Measurements from ENCODE around the gene MREG. TPM values are rescaled to one million over a fixed set of nuclear protein-coding genes. Genes with fewer than 3 reads are reported as not detected.

Gene MREG
- total RNA-seq, 1 donor from 2014 or later = 4.0 TPM

DNA sequence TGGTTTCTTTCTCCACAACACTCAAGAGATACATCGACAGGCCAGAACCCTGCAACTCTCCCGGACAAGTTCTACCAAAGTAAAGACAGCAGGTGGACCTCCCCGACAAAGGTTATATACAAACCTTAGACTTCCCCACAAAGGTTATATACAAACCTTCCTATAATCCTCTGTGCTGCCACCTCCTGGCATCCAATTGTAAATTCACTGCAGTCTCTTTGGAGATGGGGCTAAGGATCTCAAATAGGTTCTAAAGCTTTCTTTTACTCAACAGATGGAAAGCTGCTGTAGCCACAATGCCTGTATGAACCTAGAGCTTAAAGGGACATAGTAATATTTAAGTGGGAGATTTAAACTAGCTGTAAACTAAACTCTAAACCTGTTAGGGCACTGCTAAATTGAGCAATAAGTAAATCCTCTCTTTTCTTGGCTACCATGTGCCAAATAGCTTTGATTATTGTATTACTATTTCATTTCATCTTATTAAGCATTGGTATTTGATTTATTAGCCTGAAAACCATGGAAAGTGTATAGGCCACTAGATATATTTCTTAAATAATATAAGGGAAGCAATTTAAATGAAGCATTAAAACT lies 9.8 kb upstream of the MREG start:
- Mint-ChIP-seq H3K36me3 (ENCODE audit: unreplicated experiment) (peaks cover 1% of the 10 kb centered on the region), H3K4me1 (ENCODE audit: unreplicated experiment) (no peaks in the 10 kb centered on the region), H3K9me3 (ENCODE audit: unreplicated experiment) (no peaks in the 10 kb centered on the region), H3K27ac (ENCODE audit: unreplicated experiment) (no peak overlapping the region), H3K4me3 (ENCODE audit: unreplicated experiment) (no peak overlapping the region), H3K27me3 (ENCODE audit: unreplicated experiment) (no peaks in the 10 kb centered on the region)
- TF ChIP-seq, protein P1, sequence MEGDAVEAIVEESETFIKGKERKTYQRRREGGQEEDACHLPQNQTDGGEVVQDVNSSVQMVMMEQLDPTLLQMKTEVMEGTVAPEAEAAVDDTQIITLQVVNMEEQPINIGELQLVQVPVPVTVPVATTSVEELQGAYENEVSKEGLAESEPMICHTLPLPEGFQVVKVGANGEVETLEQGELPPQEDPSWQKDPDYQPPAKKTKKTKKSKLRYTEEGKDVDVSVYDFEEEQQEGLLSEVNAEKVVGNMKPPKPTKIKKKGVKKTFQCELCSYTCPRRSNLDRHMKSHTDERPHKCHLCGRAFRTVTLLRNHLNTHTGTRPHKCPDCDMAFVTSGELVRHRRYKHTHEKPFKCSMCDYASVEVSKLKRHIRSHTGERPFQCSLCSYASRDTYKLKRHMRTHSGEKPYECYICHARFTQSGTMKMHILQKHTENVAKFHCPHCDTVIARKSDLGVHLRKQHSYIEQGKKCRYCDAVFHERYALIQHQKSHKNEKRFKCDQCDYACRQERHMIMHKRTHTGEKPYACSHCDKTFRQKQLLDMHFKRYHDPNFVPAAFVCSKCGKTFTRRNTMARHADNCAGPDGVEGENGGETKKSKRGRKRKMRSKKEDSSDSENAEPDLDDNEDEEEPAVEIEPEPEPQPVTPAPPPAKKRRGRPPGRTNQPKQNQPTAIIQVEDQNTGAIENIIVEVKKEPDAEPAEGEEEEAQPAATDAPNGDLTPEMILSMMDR (IDR thresholded peaks at IDR 0.05) = peak; percentile 71
- no peak for DNase-seq (ENCODE audit: extremely low spot score, unreplicated experiment)

DNA sequence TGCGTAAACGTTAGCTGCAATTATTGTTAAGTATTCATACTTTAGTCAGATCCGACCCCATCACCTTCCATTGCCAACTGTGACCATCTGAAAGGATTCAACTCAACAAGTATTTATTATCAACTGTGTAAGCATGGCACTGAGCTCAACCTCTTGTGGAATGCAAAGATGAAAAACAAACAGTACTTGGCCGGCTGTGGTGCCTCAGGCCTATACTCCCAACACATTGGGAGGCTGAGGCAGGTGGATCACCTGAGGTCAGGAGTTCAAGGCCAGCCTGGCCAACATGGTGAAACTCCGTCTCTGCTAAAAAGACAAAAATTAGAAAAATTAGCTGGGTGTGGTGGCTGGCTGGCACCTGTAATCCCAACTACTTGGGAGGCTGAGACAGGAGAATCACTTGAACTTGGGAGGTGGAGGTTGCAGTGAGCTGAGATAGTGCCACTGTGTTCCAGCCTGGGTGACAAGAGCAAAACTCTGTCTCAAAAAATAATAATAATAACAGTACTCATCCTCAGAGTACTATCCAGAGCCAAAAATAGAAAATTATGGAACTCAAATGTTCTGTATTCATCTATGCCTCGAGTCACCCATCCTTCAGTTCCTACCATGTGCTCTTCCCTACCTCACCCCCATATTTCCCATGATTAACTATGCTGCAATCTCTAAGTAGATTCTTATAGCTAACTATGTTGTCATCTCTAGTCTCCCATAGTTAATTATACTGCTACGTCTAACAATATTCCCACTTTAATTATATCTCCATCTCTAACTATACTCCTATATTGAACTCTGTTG lies 8.6 kb upstream of the MREG start:
- DNase-seq (ENCODE audit: extremely low spot score, unreplicated experiment) = no peak
- TF ChIP-seq, protein P1 (IDR thresholded peaks at IDR 0.05) = no peak
- Mint-ChIP-seq H3K9me3 (ENCODE audit: unreplicated experiment) (no peaks in the 10 kb centered on the region), H3K27ac (ENCODE audit: unreplicated experiment) (no peak overlapping the region), H3K4me1 (ENCODE audit: unreplicated experiment) (no peaks in the 10 kb centered on the region), H3K36me3 (ENCODE audit: unreplicated experiment) (peaks cover 1% of the 10 kb centered on the region), H3K4me3 (ENCODE audit: unreplicated experiment) (no peak overlapping the region), H3K27me3 (ENCODE audit: unreplicated experiment) (no peaks in the 10 kb centered on the region)

DNA sequence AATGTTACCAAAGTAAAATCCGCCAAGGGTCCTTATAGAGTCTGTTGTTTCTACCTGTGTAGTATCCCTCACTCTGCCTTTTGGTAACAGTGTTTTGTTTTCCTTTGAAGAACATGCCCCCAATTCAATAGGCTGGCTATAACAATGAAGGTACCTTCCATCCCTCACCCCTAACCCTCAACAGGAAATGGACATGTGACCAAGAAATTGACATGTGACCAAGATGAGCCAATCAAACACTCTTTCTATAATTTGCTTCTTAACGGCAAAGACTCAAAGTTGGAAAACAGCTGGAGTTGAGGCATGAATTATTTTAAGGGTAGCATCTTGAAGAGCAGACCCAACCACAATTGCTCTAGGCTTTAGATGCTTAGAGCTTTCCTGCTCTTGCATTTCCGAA lies 5.4 kb upstream of the MREG start:
- peaks cover 1% of the 10 kb centered on the region for H3K36me3 Mint-ChIP-seq (ENCODE audit: unreplicated experiment)
- H3K27me3 Mint-ChIP-seq (ENCODE audit: unreplicated experiment) = no peaks in the 10 kb centered on the region
- TF ChIP-seq, protein P1 (IDR thresholded peaks at IDR 0.05) = no peak
- H3K4me3 Mint-ChIP-seq (ENCODE audit: unreplicated experiment) = no peak overlapping the region
- H3K4me1 Mint-ChIP-seq (ENCODE audit: unreplicated experiment) = peaks cover 1% of the 10 kb centered on the region
- no peaks in the 10 kb centered on the region for H3K9me3 Mint-ChIP-seq (ENCODE audit: unreplicated experiment)
- DNase-seq (ENCODE audit: extremely low spot score, unreplicated experiment) = no peak
- H3K27ac Mint-ChIP-seq (ENCODE audit: unreplicated experiment) = no peak overlapping the region

DNA sequence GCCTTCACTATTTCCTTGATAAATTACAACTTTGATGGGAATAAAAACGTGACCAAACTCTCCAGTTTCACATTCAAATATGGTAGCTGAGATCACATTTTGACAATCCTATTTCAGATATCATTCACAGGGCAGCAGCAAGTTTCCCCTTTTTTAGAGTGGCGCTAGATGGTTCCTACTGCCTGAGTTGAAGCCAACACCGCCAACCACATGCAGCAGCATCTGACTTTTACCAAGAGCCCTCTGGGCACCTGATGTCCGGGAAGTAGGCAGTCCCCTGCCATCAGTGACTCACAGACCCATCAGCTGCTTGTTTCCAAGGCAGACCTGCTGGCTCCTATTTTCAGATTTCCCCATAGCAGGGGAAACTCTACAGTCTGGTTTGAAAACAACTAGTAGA lies 4.0 kb upstream of the MREG start:
- peaks cover 8% of the 10 kb centered on the region for H3K4me1 Mint-ChIP-seq (ENCODE audit: unreplicated experiment)
- no peaks in the 10 kb centered on the region for H3K27me3 Mint-ChIP-seq (ENCODE audit: unreplicated experiment)
- no peaks in the 10 kb centered on the region for H3K9me3 Mint-ChIP-seq (ENCODE audit: unreplicated experiment)
- no peak overlapping the region for H3K27ac Mint-ChIP-seq (ENCODE audit: unreplicated experiment)
- DNase-seq (ENCODE audit: extremely low spot score, unreplicated experiment) = no peak
- TF ChIP-seq, protein P1 (IDR thresholded peaks at IDR 0.05) = no peak
- H3K4me3 Mint-ChIP-seq (ENCODE audit: unreplicated experiment) = no peak overlapping the region
- H3K36me3 Mint-ChIP-seq (ENCODE audit: unreplicated experiment) = peaks cover 1% of the 10 kb centered on the region

DNA sequence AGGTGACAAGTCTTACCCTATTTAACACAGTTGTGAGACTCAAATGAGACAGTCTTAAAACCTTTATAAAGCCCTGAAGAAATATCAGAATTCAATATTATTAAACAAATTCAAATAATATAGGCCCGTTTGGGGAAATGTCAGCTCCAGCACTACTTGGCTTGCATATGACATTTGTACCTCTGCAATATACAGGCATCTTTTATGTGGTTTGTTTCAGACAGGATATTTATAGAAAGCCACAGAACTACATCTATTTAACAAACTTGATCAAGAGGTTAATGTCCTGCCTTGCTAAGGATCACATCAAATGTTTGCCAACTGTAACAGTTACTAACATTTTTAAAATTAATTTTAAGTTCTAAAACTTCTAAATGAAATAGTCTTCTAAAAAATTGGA lies 3.2 kb upstream of the MREG start:
- peaks cover 11% of the 10 kb centered on the region for H3K4me1 Mint-ChIP-seq (ENCODE audit: unreplicated experiment)
- no peak overlapping the region for H3K27ac Mint-ChIP-seq (ENCODE audit: unreplicated experiment)
- H3K4me3 Mint-ChIP-seq (ENCODE audit: unreplicated experiment) = no peak overlapping the region
- no peak for DNase-seq (ENCODE audit: extremely low spot score, unreplicated experiment)
- peaks cover 1% of the 10 kb centered on the region for H3K36me3 Mint-ChIP-seq (ENCODE audit: unreplicated experiment)
- H3K27me3 Mint-ChIP-seq (ENCODE audit: unreplicated experiment) = no peaks in the 10 kb centered on the region
- H3K9me3 Mint-ChIP-seq (ENCODE audit: unreplicated experiment) = no peaks in the 10 kb centered on the region
- TF ChIP-seq, protein P1 (IDR thresholded peaks at IDR 0.05) = no peak
